ENCODE measurements around the gene ADCYAP1R1.

The ADCYAP1R1 gene

DNA sequence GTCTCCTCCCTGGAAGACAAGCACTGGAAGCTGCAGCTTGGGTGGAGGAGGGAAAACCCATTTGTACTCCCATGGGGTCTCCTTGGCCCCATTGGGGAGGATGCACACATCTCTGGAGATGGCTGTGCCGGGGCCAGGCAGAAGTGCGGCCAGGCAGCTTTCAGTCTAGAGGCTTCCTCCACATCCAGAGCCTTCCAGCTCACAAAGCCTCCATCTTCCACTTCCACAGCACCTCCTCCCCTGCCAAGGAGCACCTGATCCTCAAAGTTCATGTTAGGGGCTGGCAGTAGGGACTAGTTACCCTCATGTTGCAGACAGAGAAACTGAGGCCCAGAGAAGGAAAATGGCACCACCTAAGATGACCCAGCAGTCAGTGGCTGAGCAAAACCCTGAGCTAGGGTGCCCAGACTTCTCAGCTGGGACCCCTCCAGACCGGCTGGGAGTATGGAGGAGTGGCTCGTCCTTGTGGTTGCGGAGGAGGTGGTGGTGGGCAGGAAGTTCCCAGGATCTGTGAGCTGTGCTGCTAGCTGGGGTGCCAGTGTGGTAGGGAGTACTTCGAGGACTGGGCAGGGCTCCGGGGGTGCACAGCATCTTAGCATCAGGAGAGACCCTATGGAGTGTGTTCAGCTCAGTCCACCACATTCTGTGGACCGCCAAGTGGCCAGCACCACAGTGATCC is 44.2 kb downstream of the ADCYAP1R1 start:
- Histone ChIP-seq H3K4me3 (ENCODE audit: low read length in 2 of 2) (no peak overlapping the region), H3K18ac (ENCODE audit: low read length) (peak overlapping the region; percentile 6), H4K8ac (ENCODE audit: low read depth, low read length) (no peak overlapping the region), H3K14ac (ENCODE audit: low read length) (no peak overlapping the region), H2BK12ac (ENCODE audit: low read length) (no peak overlapping the region), H3K27ac (replicated peaks; ENCODE audit: low read length) (no peak overlapping the region), H4K91ac (ENCODE audit: low read depth, low read length, poor library complexity) (no peak overlapping the region), H2AK5ac (ENCODE audit: low read depth, low read length) (peak overlapping the region; percentile 19), H3K27me3 (ENCODE audit: control insufficient read depth in 3 of 3, insufficient read depth in 3 of 3, low read depth in 1 of 3, low read length in 3 of 3) (no peaks in the 10 kb centered on the region), H2BK5ac (ENCODE audit: low read length) (no peak overlapping the region), H3K36me3 (replicated peaks in 1 of 2; ENCODE audit: control insufficient read depth in 2 of 2, insufficient read depth in 2 of 2, low read length in 2 of 2) (no peaks in the 10 kb centered on the region), H3K4me1 (ENCODE audit: control insufficient read depth in 2 of 2, insufficient read depth in 1 of 2, low read depth in 1 of 2, low read length in 2 of 2) (peaks cover 0 to 10% of the 10 kb centered on the region in 2 donors), H3K4me2 (ENCODE audit: insufficient read depth, low read length, poor library complexity, severe bottlenecking) (no peak overlapping the region), H2BK15ac (ENCODE audit: low read length) (no peak overlapping the region), H2AFZ (ENCODE audit: low read length) (no peak overlapping the region), H3K23ac (ENCODE audit: low read depth, low read length, poor library complexity) (no peak overlapping the region), H2BK120ac (ENCODE audit: low read depth, low read length) (no peak overlapping the region), H3K4ac (ENCODE audit: low read length) (no peak overlapping the region), H3K79me1 (ENCODE audit: low read depth, low read length) (no peaks in the 10 kb centered on the region), H3K9ac (ENCODE audit: low read depth, low read length, poor library complexity) (no peak overlapping the region), H3K9me3 (replicated peaks in 1 of 2; ENCODE audit: control insufficient read depth in 2 of 2, insufficient read depth in 1 of 2, low read depth in 1 of 2, low read length in 2 of 2) (no peaks in the 10 kb centered on the region)
- DNase-seq (ENCODE audit: low spot score) = no peak
- WGBS, 2 donors (ENCODE audit: extremely low coverage in 2 of 2, insufficient read length in 2 of 2, insufficient replicate concordance in 1 of 2) = no CpG with 5 or more reads among the region's 8 CpGs

DNA sequence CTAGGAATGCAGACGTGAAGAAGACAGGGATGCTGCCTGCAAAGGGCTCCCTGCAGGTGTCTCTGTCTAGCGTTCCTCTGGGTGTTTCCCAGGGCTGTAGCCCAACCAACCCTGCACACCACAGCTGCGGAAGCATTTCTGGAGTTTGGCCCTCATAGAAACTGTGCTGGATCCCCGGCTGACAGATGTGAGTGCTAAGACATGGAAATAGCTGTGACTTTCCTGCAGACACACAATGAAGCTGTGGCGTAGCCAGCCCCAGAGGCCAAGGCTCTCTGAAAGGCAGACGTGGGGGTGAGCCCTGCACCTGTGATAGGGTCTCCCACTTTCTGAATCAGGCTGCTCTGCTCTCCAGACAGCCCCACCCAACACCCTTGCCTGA is 44.8 kb downstream of the ADCYAP1R1 start:
- no peak overlapping the region for H3K14ac ChIP-seq (ENCODE audit: low read length)
- no peak for DNase-seq (ENCODE audit: low spot score)
- no peak overlapping the region for H3K4ac ChIP-seq (ENCODE audit: low read length)
- WGBS, 2 donors (ENCODE audit: extremely low coverage in 2 of 2, insufficient read length in 2 of 2, insufficient replicate concordance in 1 of 2) = no CpG with 5 or more reads among the region's 6 CpGs
- H3K9me3 ChIP-seq (replicated peaks in 1 of 2; ENCODE audit: control insufficient read depth in 2 of 2, insufficient read depth in 1 of 2, low read depth in 1 of 2, low read length in 2 of 2) = no peaks in the 10 kb centered on the region
- peak overlapping the region; percentile 6 for H3K18ac ChIP-seq (ENCODE audit: low read length)
- H3K27ac ChIP-seq (replicated peaks; ENCODE audit: low read length) = no peak overlapping the region
- H3K4me2 ChIP-seq (ENCODE audit: insufficient read depth, low read length, poor library complexity, severe bottlenecking) = no peak overlapping the region
- H3K36me3 ChIP-seq (replicated peaks in 1 of 2; ENCODE audit: control insufficient read depth in 2 of 2, insufficient read depth in 2 of 2, low read length in 2 of 2) = no peaks in the 10 kb centered on the region
- no peak overlapping the region for H3K23ac ChIP-seq (ENCODE audit: low read depth, low read length, poor library complexity)
- H2BK12ac ChIP-seq (ENCODE audit: low read length) = no peak overlapping the region
- H3K9ac ChIP-seq (ENCODE audit: low read depth, low read length, poor library complexity) = no peak overlapping the region
- H2AFZ ChIP-seq (ENCODE audit: low read length) = no peak overlapping the region
- H3K27me3 ChIP-seq (ENCODE audit: control insufficient read depth in 3 of 3, insufficient read depth in 3 of 3, low read depth in 1 of 3, low read length in 3 of 3) = no peaks in the 10 kb centered on the region
- H2BK15ac ChIP-seq (ENCODE audit: low read length) = no peak overlapping the region
- peak overlapping the region; percentile 5 for H4K8ac ChIP-seq (ENCODE audit: low read depth, low read length)
- no peak overlapping the region for H2BK120ac ChIP-seq (ENCODE audit: low read depth, low read length)
- no peaks in the 10 kb centered on the region for H3K79me1 ChIP-seq (ENCODE audit: low read depth, low read length)
- no peak overlapping the region for H4K91ac ChIP-seq (ENCODE audit: low read depth, low read length, poor library complexity)
- no peak overlapping the region for H3K4me3 ChIP-seq (ENCODE audit: low read length in 2 of 2)
- no peak overlapping the region for H2AK5ac ChIP-seq (ENCODE audit: low read depth, low read length)
- peaks cover 0 to 8% of the 10 kb centered on the region in 2 donors for H3K4me1 ChIP-seq (ENCODE audit: control insufficient read depth in 2 of 2, insufficient read depth in 1 of 2, low read depth in 1 of 2, low read length in 2 of 2)
- H2BK5ac ChIP-seq (ENCODE audit: low read length) = no peak overlapping the region

DNA sequence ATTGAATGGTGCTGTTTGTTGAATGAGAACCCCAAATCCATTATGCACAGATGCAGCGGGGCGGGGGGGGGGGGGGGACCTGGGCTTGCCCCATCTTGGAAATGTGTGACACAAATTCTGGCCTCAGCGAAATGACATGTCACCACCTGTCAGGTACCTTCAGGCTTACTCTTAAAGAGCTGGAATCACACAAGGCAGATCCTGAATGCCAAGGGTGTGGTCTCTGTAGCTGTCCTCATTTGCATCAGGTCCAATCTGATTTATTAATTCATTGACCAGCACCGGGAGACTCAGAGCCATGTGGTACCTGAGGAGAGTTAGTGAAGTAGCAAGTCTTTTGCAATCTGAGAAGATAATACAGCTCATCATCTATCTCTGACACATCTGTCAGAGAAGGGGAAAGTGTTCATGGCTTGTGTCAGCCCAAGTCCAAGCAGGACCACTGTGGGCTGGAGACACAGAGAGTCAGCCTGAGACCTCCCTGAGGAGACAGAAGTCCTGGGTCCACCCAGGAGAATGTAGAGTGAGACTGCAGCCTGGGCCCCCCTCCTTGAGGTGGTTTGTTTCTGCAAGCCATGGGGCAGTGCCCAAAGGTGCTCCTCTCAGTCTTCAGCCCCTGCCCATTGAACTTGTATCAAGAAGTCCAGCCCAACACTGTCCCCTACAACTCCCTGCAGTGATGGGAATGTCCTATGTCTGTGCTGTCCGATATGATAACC is 46.7 kb downstream of the ADCYAP1R1 start:
- Histone ChIP-seq H3K9me3 (replicated peaks in 1 of 2; ENCODE audit: control insufficient read depth in 2 of 2, insufficient read depth in 1 of 2, low read depth in 1 of 2, low read length in 2 of 2) (no peaks in the 10 kb centered on the region), H2BK15ac (ENCODE audit: low read length) (no peak overlapping the region), H2AFZ (ENCODE audit: low read length) (no peak overlapping the region), H3K14ac (ENCODE audit: low read length) (no peak overlapping the region), H3K9ac (ENCODE audit: low read depth, low read length, poor library complexity) (no peak overlapping the region), H3K4ac (ENCODE audit: low read length) (no peak overlapping the region), H3K4me3 (ENCODE audit: low read length in 2 of 2) (no peak overlapping the region), H2BK5ac (ENCODE audit: low read length) (no peak overlapping the region), H4K8ac (ENCODE audit: low read depth, low read length) (no peak overlapping the region), H3K36me3 (replicated peaks in 1 of 2; ENCODE audit: control insufficient read depth in 2 of 2, insufficient read depth in 2 of 2, low read length in 2 of 2) (no peaks in the 10 kb centered on the region), H3K23ac (ENCODE audit: low read depth, low read length, poor library complexity) (no peak overlapping the region), H2BK120ac (ENCODE audit: low read depth, low read length) (no peak overlapping the region), H2AK5ac (ENCODE audit: low read depth, low read length) (peak overlapping the region; percentile 33), H3K4me1 (ENCODE audit: control insufficient read depth in 2 of 2, insufficient read depth in 1 of 2, low read depth in 1 of 2, low read length in 2 of 2) (peaks cover 0 to 6% of the 10 kb centered on the region in 2 donors), H3K27ac (replicated peaks; ENCODE audit: low read length) (no peak overlapping the region), H3K18ac (ENCODE audit: low read length) (no peak overlapping the region), H2BK12ac (ENCODE audit: low read length) (no peak overlapping the region), H3K79me1 (ENCODE audit: low read depth, low read length) (no peaks in the 10 kb centered on the region), H3K27me3 (ENCODE audit: control insufficient read depth in 3 of 3, insufficient read depth in 3 of 3, low read depth in 1 of 3, low read length in 3 of 3) (no peaks in the 10 kb centered on the region), H3K4me2 (ENCODE audit: insufficient read depth, low read length, poor library complexity, severe bottlenecking) (no peak overlapping the region), H4K91ac (ENCODE audit: low read depth, low read length, poor library complexity) (no peak overlapping the region)
- no CpG with 5 or more reads among the region's 5 CpGs for WGBS, 2 donors (ENCODE audit: extremely low coverage in 2 of 2, insufficient read length in 2 of 2, insufficient replicate concordance in 1 of 2)
- no peak for DNase-seq (ENCODE audit: low spot score)

Data from neuronal stem cell (in vitro differentiated cells).